Measurements from ENCODE around the gene ZNF609. TPM values are rescaled to one million over a fixed set of nuclear protein-coding genes. Genes with fewer than 3 reads are reported as not detected.

The ZNF609 gene
- polyA plus RNA-seq, 3 donors, result 1.3 to 13.2 (median 1.7) TPM

- Mint-ChIP-seq H3K4me1 (peaks cover 25% of the 10 kb centered on the region), H3K27ac (peak overlapping the region in 3 of 7 donors; percentile 26 to 42 (median 28))
- TF ChIP-seq CTCF (IDR thresholded peaks at IDR 0.05), result no peak
Measured at GRCh38 chr15:64536244-64536836, 76.0 kb downstream of the ZNF609 start.

GRCh38 chr15:64542091-64542490 lies 81.7 kb downstream of the ZNF609 start:
- Histone ChIP-seq H3K27ac (ENCODE audit: low read depth in 1 of 2, low read length in 2 of 2) (peak overlapping the region in 1 of 2 donors; percentile 51), H3K79me2 (ENCODE audit: insufficient read depth, low read length) (peaks cover 78% of the 10 kb centered on the region), H4K20me1 (ENCODE audit: insufficient read depth, low read length) (peaks cover 74% of the 10 kb centered on the region), H3K4me3 (replicated peaks in 1 of 3; ENCODE audit: low read depth in 2 of 3, low read length in 3 of 3) (no peak overlapping the region), H3K4me1 (ENCODE audit: control insufficient read depth in 1 of 2, insufficient read depth in 2 of 2, low read length in 2 of 2) (no peaks in the 10 kb centered on the region), H3K27me3 (ENCODE audit: control insufficient read depth in 2 of 2, insufficient read depth in 2 of 2, low read length in 2 of 2) (no peaks in the 10 kb centered on the region), H3K4me2 (replicated peaks; ENCODE audit: extremely low read depth, low read length, poor library complexity, severe bottlenecking) (no peak overlapping the region), H3K9ac (ENCODE audit: insufficient read depth, low read length, poor library complexity, severe bottlenecking) (no peak overlapping the region), H2AFZ (ENCODE audit: insufficient read depth, low read depth, low read length, poor library complexity, severe bottlenecking) (no peak overlapping the region), H3K9me3 (replicated peaks in 1 of 2; ENCODE audit: control insufficient read depth in 1 of 2, insufficient read depth in 1 of 2, low read length in 2 of 2) (no peaks in the 10 kb centered on the region), H3K36me3 (replicated peaks in 1 of 2; ENCODE audit: control insufficient read depth in 1 of 2, insufficient read depth in 2 of 2, low read length in 2 of 2) (peaks cover 0 to 2% of the 10 kb centered on the region in 2 donors)
- H3K36me3 Mint-ChIP-seq, result peaks cover 8 to 16% of the 10 kb centered on the region in 2 donors
- no peak for TF ChIP-seq CTCF (IDR thresholded peaks at IDR 0.05)
- H3K9me3 Mint-ChIP-seq, result no peaks in the 10 kb centered on the region
- WGBS (ENCODE audit: insufficient coverage), result no CpG with 5 or more reads among the region's 1 CpG
- H3K27me3 Mint-ChIP-seq (ENCODE audit: low read depth in 3 of 3), result no peaks in the 10 kb centered on the region
- H3K4me3 Mint-ChIP-seq, result no peak overlapping the region
- peaks cover 10% of the 10 kb centered on the region for H3K4me1 Mint-ChIP-seq
- H3K27ac Mint-ChIP-seq, result peak overlapping the region in 2 of 7 donors; percentile 13 to 44
- intact Hi-C loops (cut with micrococcal nuclease), result no loop called here
- no peak for DNase-seq

More at GRCh38 chr15:64536244-64536836, 76.0 kb downstream of the ZNF609 start:
- Mint-ChIP-seq H3K9me3 (no peaks in the 10 kb centered on the region), H3K4me3 (no peak overlapping the region), H3K27me3 (ENCODE audit: low read depth in 3 of 3) (peaks cover 0 to 2% (median 0%) of the 10 kb centered on the region in 3 donors), H3K36me3 (peaks cover 2 to 19% of the 10 kb centered on the region in 2 donors)
- Histone ChIP-seq H3K4me1 (ENCODE audit: control insufficient read depth in 1 of 2, insufficient read depth in 2 of 2, low read length in 2 of 2) (peaks cover 6 to 8% of the 10 kb centered on the region in 2 donors), H3K79me2 (ENCODE audit: insufficient read depth, low read length) (peaks cover 86% of the 10 kb centered on the region), H3K9me3 (replicated peaks in 1 of 2; ENCODE audit: control insufficient read depth in 1 of 2, insufficient read depth in 1 of 2, low read length in 2 of 2) (no peaks in the 10 kb centered on the region), H2AFZ (ENCODE audit: insufficient read depth, low read depth, low read length, poor library complexity, severe bottlenecking) (no peak overlapping the region), H3K9ac (ENCODE audit: insufficient read depth, low read length, poor library complexity, severe bottlenecking) (no peak overlapping the region), H3K4me2 (replicated peaks; ENCODE audit: extremely low read depth, low read length, poor library complexity, severe bottlenecking) (no peak overlapping the region), H3K27me3 (ENCODE audit: control insufficient read depth in 2 of 2, insufficient read depth in 2 of 2, low read length in 2 of 2) (no peaks in the 10 kb centered on the region), H4K20me1 (ENCODE audit: insufficient read depth, low read length) (peaks cover 76% of the 10 kb centered on the region), H3K36me3 (replicated peaks in 1 of 2; ENCODE audit: control insufficient read depth in 1 of 2, insufficient read depth in 2 of 2, low read length in 2 of 2) (no peaks in the 10 kb centered on the region), H3K4me3 (replicated peaks in 1 of 3; ENCODE audit: low read depth in 2 of 3, low read length in 3 of 3) (no peak overlapping the region), H3K27ac (ENCODE audit: low read depth in 1 of 2, low read length in 2 of 2) (peak overlapping the region in 1 of 2 donors; percentile 51)
- WGBS (ENCODE audit: insufficient coverage), result 100% methylated on average over 1 of the region's 6 CpGs
- intact Hi-C loops (cut with micrococcal nuclease), result no loop called here
- no peak for DNase-seq

Measured in CD14-positive monocyte (primary cell).